OCI-LY3 (cell line): ENCODE results near the gene CAMK2B.

Source experiments
- H2AFZ ChIP-seq: fragments of 200-600, 300-600 bp; shearing (Covaris generic); 2 replicates; pipeline ENCODE4 v1.6.0; 2014; ENCODE audit warnings: antibody characterized with exemption, low read depth, low read length
- H3K27ac ChIP-seq: fragments of 200-600, 300-600 bp; sonication (generic); 2 replicates; pipeline ENCODE4 v1.5.1; 2014; ENCODE audit warnings: mild to moderate bottlenecking, low read length, moderate library complexity, mixed read lengths
- H3K27me3 ChIP-seq: fragments of 200-600, 300-600 bp; sonication (generic); 2 replicates; pipeline ENCODE4 v1.6.1; 2014; ENCODE audit warnings: low read depth, low read length, mixed read lengths
- H3K36me3 ChIP-seq: fragments of 200-600, 300-600 bp; sonication (generic); replicated peaks from 2 replicates; pipeline ENCODE3; 2014; ENCODE audit warnings: low read depth, low read length, mixed read lengths
- H3K4me1 ChIP-seq: fragments of 300-600, 200-600 bp; sonication (generic); 2 replicates; pipeline ENCODE4 v1.6.1; 2014; ENCODE audit warnings: low read length, mixed read lengths
- H3K4me2 ChIP-seq: fragments of 200-600, 300-600 bp; sonication (generic); 2 replicates; pipeline ENCODE4 v1.6.1; 2014; ENCODE audit warnings: low read length, mixed read lengths
- H3K4me3 ChIP-seq: fragments of 300-600, 200-600 bp; sonication (generic); 2 replicates; pipeline ENCODE4 v1.5.1; 2014; ENCODE audit warnings: antibody characterized with exemption, mild to moderate bottlenecking, low read length, moderate library complexity
- H3K79me2 ChIP-seq: fragments of 300-600, 200-600 bp; shearing (Covaris generic); 2 replicates; pipeline ENCODE4 v1.6.1; 2014; ENCODE audit warnings: mild to moderate bottlenecking, low read length, mixed read lengths
- H3K9ac ChIP-seq: fragments of 300-600, 200-600 bp; shearing (Covaris generic); 2 replicates; pipeline ENCODE4 v1.6.0; 2014; ENCODE audit warnings: mild to moderate bottlenecking, low read length, moderate library complexity
- H3K9me3 ChIP-seq: fragments of 200-600, 300-600 bp; shearing (Covaris generic); 2 replicates; pipeline ENCODE4 v1.6.1; 2014; ENCODE audit warnings: low read length, mixed read lengths; ENCODE audit not compliant: insufficient read depth
- H4K20me1 ChIP-seq: fragments of 200-600, 300-600 bp; sonication (generic); 2 replicates; pipeline ENCODE4 v1.6.1; 2016; ENCODE audit warnings: low read length, mixed read lengths; ENCODE audit not compliant: insufficient read depth
- CTCF ChIP-seq: fragments of 200-600, 300-600 bp; sonication (generic); IDR thresholded peaks from 2 replicates; pipeline ENCODE4 v1.5.1; 2014; ENCODE audit warnings: antibody characterized with exemption, low read length, low read depth
- EZH2phosphoT487 ChIP-seq: fragments of 200-600 bp; shearing (Covaris generic); IDR thresholded peaks from 2 replicates; pipeline ENCODE4 v1.6.1; 2018; ENCODE audit warnings: antibody characterized with exemption, mixed run types, low read depth

The CAMK2B gene

GRCh38 chr7:44279286-44279685, 46.1 kb downstream of the CAMK2B start:
- no peak overlapping the region for H3K9ac ChIP-seq
- H3K4me2 ChIP-seq, result no peak overlapping the region
- no peaks in the 10 kb centered on the region for H3K4me1 ChIP-seq
- no peaks in the 10 kb centered on the region for H3K79me2 ChIP-seq
- H3K4me3 ChIP-seq, result no peak overlapping the region
- TF ChIP-seq CTCF, result no peak
- TF ChIP-seq EZH2phosphoT487, result no peak
- no peaks in the 10 kb centered on the region for H4K20me1 ChIP-seq
- no peak overlapping the region for H3K27ac ChIP-seq
- H3K36me3 ChIP-seq, result no peaks in the 10 kb centered on the region
- no peaks in the 10 kb centered on the region for H3K27me3 ChIP-seq
- no peak overlapping the region for H2AFZ ChIP-seq
- H3K9me3 ChIP-seq, result no peaks in the 10 kb centered on the region

GRCh38 chr7:44278451-44279161, 46.8 kb downstream of the CAMK2B start:
- Histone ChIP-seq H3K4me1 (no peaks in the 10 kb centered on the region), H3K27ac (no peak overlapping the region), H2AFZ (no peak overlapping the region), H4K20me1 (no peaks in the 10 kb centered on the region), H3K4me3 (no peak overlapping the region), H3K9me3 (no peaks in the 10 kb centered on the region), H3K79me2 (no peaks in the 10 kb centered on the region), H3K36me3 (no peaks in the 10 kb centered on the region), H3K27me3 (no peaks in the 10 kb centered on the region), H3K4me2 (no peak overlapping the region), H3K9ac (no peak overlapping the region)
- TF ChIP-seq EZH2phosphoT487, result no peak
- TF ChIP-seq CTCF, result no peak

GRCh38 chr7:44277851-44278250, 47.5 kb downstream of the CAMK2B start:
- Histone ChIP-seq H4K20me1 (no peaks in the 10 kb centered on the region), H3K27ac (no peak overlapping the region), H3K9me3 (no peaks in the 10 kb centered on the region), H2AFZ (no peak overlapping the region), H3K4me2 (no peak overlapping the region), H3K27me3 (no peaks in the 10 kb centered on the region), H3K79me2 (no peaks in the 10 kb centered on the region), H3K4me1 (no peaks in the 10 kb centered on the region), H3K4me3 (no peak overlapping the region), H3K9ac (no peak overlapping the region), H3K36me3 (no peaks in the 10 kb centered on the region)
- TF ChIP-seq CTCF (no peak), EZH2phosphoT487 (no peak)

GRCh38 chr7:44277391-44277790, 48.0 kb downstream of the CAMK2B start:
- Histone ChIP-seq H3K79me2 (no peaks in the 10 kb centered on the region), H3K4me1 (no peaks in the 10 kb centered on the region), H3K36me3 (no peaks in the 10 kb centered on the region), H2AFZ (no peak overlapping the region), H3K9me3 (no peaks in the 10 kb centered on the region), H4K20me1 (no peaks in the 10 kb centered on the region), H3K4me3 (no peak overlapping the region), H3K27me3 (no peaks in the 10 kb centered on the region), H3K9ac (no peak overlapping the region), H3K4me2 (no peak overlapping the region), H3K27ac (no peak overlapping the region)
- TF ChIP-seq CTCF (no peak), EZH2phosphoT487 (no peak)
